ENCODE data around the gene LRRC4.

DNA sequence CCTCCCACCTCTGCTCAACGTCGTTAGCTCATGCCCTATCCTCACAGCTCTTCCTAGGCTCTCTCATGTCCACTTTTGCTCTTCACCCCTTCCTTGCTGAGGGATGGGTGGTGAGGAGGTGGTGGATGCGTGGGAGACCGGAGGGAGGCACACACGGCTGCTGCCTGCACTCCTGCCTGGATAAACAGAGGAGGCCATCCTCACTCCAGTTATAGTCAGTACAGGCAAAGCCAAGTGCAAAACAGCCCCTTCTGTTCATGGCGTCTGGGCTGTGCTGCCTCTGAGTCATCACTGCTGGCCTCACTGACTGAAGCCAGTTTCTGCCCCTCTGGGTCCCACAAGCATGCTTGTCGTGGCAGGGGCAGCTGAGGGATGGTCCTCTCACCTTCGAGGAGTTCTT is 31.9 kb upstream of the LRRC4 start:
- TF ChIP-seq, protein P1, sequence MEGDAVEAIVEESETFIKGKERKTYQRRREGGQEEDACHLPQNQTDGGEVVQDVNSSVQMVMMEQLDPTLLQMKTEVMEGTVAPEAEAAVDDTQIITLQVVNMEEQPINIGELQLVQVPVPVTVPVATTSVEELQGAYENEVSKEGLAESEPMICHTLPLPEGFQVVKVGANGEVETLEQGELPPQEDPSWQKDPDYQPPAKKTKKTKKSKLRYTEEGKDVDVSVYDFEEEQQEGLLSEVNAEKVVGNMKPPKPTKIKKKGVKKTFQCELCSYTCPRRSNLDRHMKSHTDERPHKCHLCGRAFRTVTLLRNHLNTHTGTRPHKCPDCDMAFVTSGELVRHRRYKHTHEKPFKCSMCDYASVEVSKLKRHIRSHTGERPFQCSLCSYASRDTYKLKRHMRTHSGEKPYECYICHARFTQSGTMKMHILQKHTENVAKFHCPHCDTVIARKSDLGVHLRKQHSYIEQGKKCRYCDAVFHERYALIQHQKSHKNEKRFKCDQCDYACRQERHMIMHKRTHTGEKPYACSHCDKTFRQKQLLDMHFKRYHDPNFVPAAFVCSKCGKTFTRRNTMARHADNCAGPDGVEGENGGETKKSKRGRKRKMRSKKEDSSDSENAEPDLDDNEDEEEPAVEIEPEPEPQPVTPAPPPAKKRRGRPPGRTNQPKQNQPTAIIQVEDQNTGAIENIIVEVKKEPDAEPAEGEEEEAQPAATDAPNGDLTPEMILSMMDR (IDR thresholded peaks at IDR 0.05; ENCODE audit: low read length) = no peak
- no peak for TF ChIP-seq EZH2 (optimal IDR thresholded peaks at IDR 0.05; ENCODE audit: low read depth, low read length)

Data from MM.1S (cell line).